Measurements from ENCODE around the gene PHKB. TPM values are rescaled to one million over a fixed set of nuclear protein-coding genes. Genes with fewer than 3 reads are reported as not detected.
A peak's percentile ranks its signal among the peaks of the same experiment; 100 is the strongest.
"Not testable (repeated sequence)": the region's sequence is repeated elsewhere in the genome, so short reads cannot be mapped to it uniquely, and the experiment has no call there.

The PHKB gene
- total RNA-seq (2014; rRNA removed; shearing (Covaris generic)): 47.6 and 50.5 TPM in 2 replicates

- DNase-seq (ENCODE audit: low read depth): peak; percentile 93
Observed at GRCh38 chr16:47460711-47461597, at the start of gene PHKB, which contains the start of gene ITFG1. Gene PHKB (plus strand): TSS chr16:47461331. CDS start chr16:47461351, 20 bp downstream. Gene ITFG1 (minus strand): TSS chr16:47461063. CDS start chr16:47461045, 18 bp downstream.

GRCh38 chr16:47413041-47413440 is 48.1 kb upstream of the PHKB start:
- no peak for DNase-seq (ENCODE audit: low read depth)

- no peak for DNase-seq (ENCODE audit: low read depth)
Observed at GRCh38 chr16:47416869-47417268, 44.3 kb upstream of the PHKB start.

GRCh38 chr16:47424846-47425245 is 36.3 kb upstream of the PHKB start:
- DNase-seq (ENCODE audit: low read depth): no peak

GRCh38 chr16:47426806-47427205 is 34.3 kb upstream of the PHKB start:
- DNase-seq (ENCODE audit: low read depth): no peak

GRCh38 chr16:47431960-47432359 is 29.2 kb upstream of the PHKB start:
- DNase-seq (ENCODE audit: low read depth): peak; percentile 35

GRCh38 chr16:47434274-47434673 is 26.9 kb upstream of the PHKB start:
- peak; percentile 13 for DNase-seq (ENCODE audit: low read depth)

- not testable (repeated sequence) for DNase-seq (ENCODE audit: low read depth)
Observed at GRCh38 chr16:47440066-47440465, 21.1 kb upstream of the PHKB start.

- not testable (repeated sequence) for DNase-seq (ENCODE audit: low read depth)
Observed at GRCh38 chr16:47442884-47443283, 18.2 kb upstream of the PHKB start.

GRCh38 chr16:47446431-47446830 is 14.7 kb upstream of the PHKB start:
- no peak for DNase-seq (ENCODE audit: low read depth)

- DNase-seq (ENCODE audit: low read depth): no peak
Observed at GRCh38 chr16:47448830-47449575, 12.1 kb upstream of the PHKB start.

- DNase-seq (ENCODE audit: low read depth): no peak
Observed at GRCh38 chr16:47449788-47450187, 11.3 kb upstream of the PHKB start.

GRCh38 chr16:47458331-47458730 is 2.8 kb upstream of the PHKB start:
- DNase-seq (ENCODE audit: low read depth): no peak

GRCh38 chr16:47459603-47460002 is 1.5 kb upstream of the PHKB start:
- DNase-seq (ENCODE audit: low read depth): no peak

- DNase-seq (ENCODE audit: low read depth): no peak
Observed at GRCh38 chr16:47460359-47460710, 796 bp upstream of the PHKB start.

- peak; percentile 76 for DNase-seq (ENCODE audit: low read depth)
Observed at GRCh38 chr16:47461598-47462266, 601 bp downstream of the PHKB start.

- DNase-seq (ENCODE audit: low read depth): peak; percentile 68
Observed at GRCh38 chr16:47463771-47464624, 2.9 kb downstream of the PHKB start.

GRCh38 chr16:47465919-47466630 is 4.9 kb downstream of the PHKB start:
- DNase-seq (ENCODE audit: low read depth): no peak

- no peak for DNase-seq (ENCODE audit: low read depth)
Observed at GRCh38 chr16:47467501-47467900, 6.4 kb downstream of the PHKB start.

- not testable (repeated sequence) for DNase-seq (ENCODE audit: low read depth)
Observed at GRCh38 chr16:47468070-47468689, 7.0 kb downstream of the PHKB start.

All from RPMI7951 (cell line).